BJ (cell line): ENCODE data around the gene ABI3. TPM values are rescaled to one million over a fixed set of nuclear protein-coding genes. Genes with fewer than 3 reads are reported as not detected.

Experiments used
- CTCF ChIA-PET: fragments of 350-600 bp; formaldehyde crosslinking; extraction: SDS; loops from one replicate; lab custom pipeline; 2021; ENCODE audit warnings: antibody characterized with exemption, inconsistent platforms; lab: Yijun Ruan, JAX
- POLR2A ChIA-PET: fragments of 300-600 bp; sonication (Branson Sonifier 250); formaldehyde crosslinking; extraction: SDS; loops from one replicate; lab custom pipeline; 2021; ENCODE audit warnings: antibody characterized with exemption; lab: Charles Lee
- DNase-seq: peaks from one replicate; pipeline ENCODE4 v3.0.0-alpha.2; 2011; ENCODE audit warnings: low read depth
- H3K27me3 ChIP-seq: 2 replicates; pipeline ENCODE4 v1.6.0; 2011; ENCODE audit warnings: low read length; ENCODE audit not compliant: control insufficient read depth, insufficient read depth
- H3K36me3 ChIP-seq: 2 replicates; pipeline ENCODE4 v1.5.1; 2011; ENCODE audit warnings: low read length; ENCODE audit not compliant: control insufficient read depth, insufficient read depth
- H3K4me3 ChIP-seq: 2 replicates; pipeline ENCODE4 v1.5.1; 2011; ENCODE audit warnings: low read depth, mild to moderate bottlenecking, control low read depth, low read length
- CTCF ChIP-seq: IDR thresholded peaks from 2 replicates; pipeline ENCODE4 v1.5.1; 2011; ENCODE audit warnings: low read depth, mild to moderate bottlenecking, control low read depth, inconsistent platforms, low read length, moderate library complexity; ENCODE audit not compliant: insufficient read depth
- polyA plus RNA-seq: library from polyadenylated mRNA; depleted of rRNA; stranded (reverse); fragments of >200 nt; gene quantifications from 2 replicates; pipeline ENCODE4 v1.2.3, GENCODE V29; 2011

ABI3 gene
- polyA plus RNA-seq, 1 experiment = 1.5 TPM

- no peak for TF ChIP-seq CTCF
- ChIA-PET CTCF (interaction anchor here (0.6 to 6.9 kb wide), 8 partner anchors 10 to 558 kb away, joined by 3 to 64 read pairs (median 4); no protein-coding TSS in a partner anchor), POLR2A (interaction anchor here (0.6 kb wide), 1 partner anchor 70 kb away, joined by 3 read pairs; no protein-coding TSS in a partner anchor)
- Histone ChIP-seq H3K4me3 (peak overlapping the region; percentile 49), H3K27me3 (peaks cover 18% of the 10 kb centered on the region), H3K36me3 (no peaks in the 10 kb centered on the region)
- DNase-seq = no peak
Observed at GRCh38 chr17:49229805-49230600, 19.5 kb downstream of the ABI3 start.

GRCh38 chr17:49230636-49231562, 20.4 kb downstream of the ABI3 start, which contains the start of gene PHOSPHO1:
Gene PHOSPHO1 (minus strand): TSS chr17:49230787. CDS start chr17:49226691, 4,096 bp downstream.
- Histone ChIP-seq H3K4me3 (peak within 1 kb of the TSS; percentile 49), H3K27me3 (peaks cover 10% of the 10 kb centered on the region), H3K36me3 (no peaks in the 10 kb centered on the region)
- POLR2A ChIA-PET = no interaction called here
- peak; percentile 15 for DNase-seq
- no peak for TF ChIP-seq CTCF
- CTCF ChIA-PET = interaction anchor here (0.6 to 2.4 kb wide), 3 partner anchors 26 to 59 kb away, joined by 3 to 9 read pairs (median 4); no protein-coding TSS in a partner anchor

- POLR2A ChIA-PET = no interaction called here
- TF ChIP-seq CTCF = no peak
- Histone ChIP-seq H3K4me3 (no peak overlapping the region), H3K27me3 (peaks cover 8% of the 10 kb centered on the region; the same call in 1 of the 2 replicates), H3K36me3 (no peaks in the 10 kb centered on the region)
- CTCF ChIA-PET = interaction anchor here (2.4 kb wide), 1 partner anchor 51 kb away, joined by 9 read pairs; no protein-coding TSS in a partner anchor
- no peak for DNase-seq
Observed at GRCh38 chr17:49231563-49231894, 21.0 kb downstream of the ABI3 start.

GRCh38 chr17:49234509-49235080, 24.1 kb downstream of the ABI3 start:
- POLR2A ChIA-PET = no interaction called here
- CTCF ChIA-PET = interaction anchor here (2.5 kb wide), 1 partner anchor 10 kb away, joined by 9 read pairs; no protein-coding TSS in a partner anchor
- Histone ChIP-seq H3K36me3 (no peaks in the 10 kb centered on the region), H3K27me3 (peaks cover 7% of the 10 kb centered on the region), H3K4me3 (no peak overlapping the region)
- DNase-seq = no peak
- no peak for TF ChIP-seq CTCF
